Measurements from ENCODE around the gene OGFRL1.

- TF ChIP-seq CTCF (IDR thresholded peaks at IDR 0.05 in 2 of 3, conservative IDR thresholded peaks at IDR 0.05 in 1 of 3; ENCODE audit: borderline replicate concordance in 1 of 3, insufficient read depth in 1 of 3, low read depth in 2 of 3, low read length in 2 of 3) (no peak), CEBPB (IDR thresholded peaks at IDR 0.05; ENCODE audit: low read depth) (no peak), SP1 (IDR thresholded peaks at IDR 0.05; ENCODE audit: low read depth) (no peak), ZNF274 (IDR thresholded peaks at IDR 0.05; ENCODE audit: low read depth, low read length) (no peak), EZH2 (IDR thresholded peaks at IDR 0.05) (no peak), POLR2A (IDR thresholded peaks at IDR 0.05; ENCODE audit: borderline replicate concordance, extremely low read depth, insufficient read depth, insufficient read length) (no peak), SIN3A (IDR thresholded peaks at IDR 0.05; ENCODE audit: low read depth) (no peak), ZFX (IDR thresholded peaks at IDR 0.05) (no peak), EZH2phosphoT487 (IDR thresholded peaks at IDR 0.05; ENCODE audit: borderline replicate concordance) (no peak), CBX3 (IDR thresholded peaks at IDR 0.05; ENCODE audit: low read depth) (no peak), JUND (IDR thresholded peaks at IDR 0.05) (no peak), POLR2AphosphoS5 (IDR thresholded peaks at IDR 0.05; ENCODE audit: low read depth, low read length) (no peak), RAD21 (IDR thresholded peaks at IDR 0.05; ENCODE audit: low read depth) (no peak)
- TF ChIP-seq, protein P1, sequence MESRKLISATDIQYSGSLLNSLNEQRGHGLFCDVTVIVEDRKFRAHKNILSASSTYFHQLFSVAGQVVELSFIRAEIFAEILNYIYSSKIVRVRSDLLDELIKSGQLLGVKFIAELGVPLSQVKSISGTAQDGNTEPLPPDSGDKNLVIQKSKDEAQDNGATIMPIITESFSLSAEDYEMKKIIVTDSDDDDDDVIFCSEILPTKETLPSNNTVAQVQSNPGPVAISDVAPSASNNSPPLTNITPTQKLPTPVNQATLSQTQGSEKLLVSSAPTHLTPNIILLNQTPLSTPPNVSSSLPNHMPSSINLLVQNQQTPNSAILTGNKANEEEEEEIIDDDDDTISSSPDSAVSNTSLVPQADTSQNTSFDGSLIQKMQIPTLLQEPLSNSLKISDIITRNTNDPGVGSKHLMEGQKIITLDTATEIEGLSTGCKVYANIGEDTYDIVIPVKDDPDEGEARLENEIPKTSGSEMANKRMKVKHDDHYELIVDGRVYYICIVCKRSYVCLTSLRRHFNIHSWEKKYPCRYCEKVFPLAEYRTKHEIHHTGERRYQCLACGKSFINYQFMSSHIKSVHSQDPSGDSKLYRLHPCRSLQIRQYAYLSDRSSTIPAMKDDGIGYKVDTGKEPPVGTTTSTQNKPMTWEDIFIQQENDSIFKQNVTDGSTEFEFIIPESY (IDR thresholded peaks at IDR 0.05; ENCODE audit: extremely low read depth, insufficient replicate concordance, low read length): no peak
Observed at GRCh38 chr6:71284785-71285184, 3.8 kb upstream of the OGFRL1 start.

Data from HCT116 (cell line).